H1 (cell line): ENCODE results near the gene RASGEF1B. TPM values are rescaled to one million over a fixed set of nuclear protein-coding genes. Genes with fewer than 3 reads are reported as not detected.

Source experiments
- KDM1A ChIP-seq: fragments of 200-600, 300-600 bp; sonication (generic); IDR thresholded peaks from 2 replicates; pipeline ENCODE4 v1.7.1; 2016; ENCODE audit warnings: mild to moderate bottlenecking, low read length, borderline replicate concordance
- POU5F1 ChIP-seq: IDR thresholded peaks from 2 replicates; pipeline ENCODE4 v1.6.1; 2011; ENCODE audit warnings: low read depth, mild to moderate bottlenecking, low read length, moderate library complexity
- RAD21 ChIP-seq, 2 experiments: IDR thresholded peaks in 1 of 2; conservative IDR thresholded peaks in 1 of 2; 2 replicates each; pipeline ENCODE4 v1.6.1; 2011; ENCODE audit warnings: low read depth in 2 of 2, low read length in 2 of 2, improper control_type of control experiment in 1 of 2, inconsistent platforms in 1 of 2, mild to moderate bottlenecking in 1 of 2, moderate library complexity in 1 of 2
- RBBP5 ChIP-seq: IDR thresholded peaks from 2 replicates; pipeline ENCODE4 v1.7.1; 2012; ENCODE audit warnings: low read depth, mild to moderate bottlenecking, inconsistent platforms, low read length, moderate library complexity, borderline replicate concordance
- SUZ12 ChIP-seq: fragments of 200-600 bp; sonication (generic); IDR thresholded peaks from 2 replicates; pipeline ENCODE4 v1.6.1; 2012; ENCODE audit warnings: mild to moderate bottlenecking, inconsistent platforms, low read length, moderate library complexity, mixed read lengths
- TAF1 ChIP-seq: IDR thresholded peaks from 2 replicates; pipeline ENCODE4 v1.6.1; 2011; ENCODE audit warnings: mild to moderate bottlenecking, low read depth, low read length
- USF2 ChIP-seq: IDR thresholded peaks from 2 replicates; pipeline ENCODE4 v1.6.1; 2011; ENCODE audit warnings: low read length, improper control_type of control experiment
- polyA plus RNA-seq, 7 experiments: library from polyadenylated mRNA; depleted of rRNA in 3 of 7; stranded (reverse) in 5 of 7; unstranded in 2 of 7; fragments of >200 nt in 5 of 7; fragments of 200-250 nt in 2 of 7; gene quantifications; 1 replicate in 5 of 7; 2 replicates in 1 of 7; 4 replicates in 1 of 7; pipeline versions ENCODE4 v1.2.1 to v1.2.3, GENCODE V29; 2011 to 2013; ENCODE audit warnings: missing spikeins in 2 of 7, mixed read lengths in 2 of 7
- total RNA-seq: library from RNA; stranded (reverse); fragmentation: NEBNext Ultra II Directional; extraction: Animal tissue kit (Norgen Biotek cat#: 25700); gene quantifications from 2 replicates; pipeline ENCODE4 v1.2.1, GENCODE V29; 2021

The RASGEF1B gene
- total and polyA plus RNA-seq, 2 of the 8 experiments (the other 6 are each of a cell fraction or from before 2014, with no cell fraction given), result 1.6 to 4.7 TPM

- no peak for TF ChIP-seq RBBP5
- TF ChIP-seq SUZ12, result no peak
- no peak for TF ChIP-seq USF2
- TF ChIP-seq RAD21 (IDR thresholded peaks at IDR 0.05 in 1 of 2, conservative IDR thresholded peaks at IDR 0.05 in 1 of 2; ENCODE audit: low read depth in 2 of 2, low read length in 2 of 2), result no peak
- no peak for TF ChIP-seq POU5F1
- TF ChIP-seq TAF1, result no peak
- TF ChIP-seq KDM1A, result no peak
Observed at GRCh38 chr4:81491943-81492342, 20.2 kb upstream of the RASGEF1B start (continued).
